Gastroesophageal sphincter (tissue), 3 donors: ENCODE measurements around the gene ROBO1.

ENCODE experiments used
- EP300 ChIP-seq: sonication (generic); formaldehyde crosslinking; IDR thresholded peaks from one replicate; pipeline ENCODE4 v1.6.1; 2017; ENCODE audit warnings: antibody characterized with exemption, mild to moderate bottlenecking
- POLR2AphosphoS5 ChIP-seq: sonication (generic); formaldehyde crosslinking; IDR thresholded peaks from one replicate; pipeline ENCODE4 v1.6.1; 2017; ENCODE audit warnings: antibody characterized with exemption
- TF ChIP-seq, protein P1 (sequence below), 4 experiments: fragments of 200-600 bp in 2 of 4; fragments of 450-650 bp in 2 of 4; sonication (generic) in 1 of 4; IDR thresholded peaks; one replicate each; pipeline ENCODE4 v1.5.1; 2017 to 2019; ENCODE audit warnings: antibody characterized with exemption in 4 of 4, mild to moderate bottlenecking in 2 of 4, moderate library complexity in 2 of 4

DNA sequence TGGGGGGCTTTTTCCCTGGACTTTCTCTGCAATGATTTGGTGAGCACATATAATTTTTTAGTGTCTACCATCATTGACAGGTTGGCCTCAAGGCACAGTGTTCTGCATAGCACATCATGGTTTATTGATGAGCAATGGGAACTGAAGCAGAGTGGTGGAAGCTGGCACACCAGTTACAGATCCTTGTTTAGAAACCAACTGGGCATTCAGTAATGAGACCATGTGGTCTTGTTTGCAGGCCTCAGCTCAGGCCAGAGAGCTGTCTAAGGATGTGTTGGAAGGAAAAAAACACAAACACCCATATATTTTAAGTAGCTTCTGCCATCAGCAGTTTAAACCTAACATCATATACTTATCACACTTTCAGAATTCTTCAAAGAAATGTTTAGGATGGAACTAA lies 610.6 kb downstream of the ROBO1 start:
- TF ChIP-seq EP300 = no peak
- TF ChIP-seq, protein P1, sequence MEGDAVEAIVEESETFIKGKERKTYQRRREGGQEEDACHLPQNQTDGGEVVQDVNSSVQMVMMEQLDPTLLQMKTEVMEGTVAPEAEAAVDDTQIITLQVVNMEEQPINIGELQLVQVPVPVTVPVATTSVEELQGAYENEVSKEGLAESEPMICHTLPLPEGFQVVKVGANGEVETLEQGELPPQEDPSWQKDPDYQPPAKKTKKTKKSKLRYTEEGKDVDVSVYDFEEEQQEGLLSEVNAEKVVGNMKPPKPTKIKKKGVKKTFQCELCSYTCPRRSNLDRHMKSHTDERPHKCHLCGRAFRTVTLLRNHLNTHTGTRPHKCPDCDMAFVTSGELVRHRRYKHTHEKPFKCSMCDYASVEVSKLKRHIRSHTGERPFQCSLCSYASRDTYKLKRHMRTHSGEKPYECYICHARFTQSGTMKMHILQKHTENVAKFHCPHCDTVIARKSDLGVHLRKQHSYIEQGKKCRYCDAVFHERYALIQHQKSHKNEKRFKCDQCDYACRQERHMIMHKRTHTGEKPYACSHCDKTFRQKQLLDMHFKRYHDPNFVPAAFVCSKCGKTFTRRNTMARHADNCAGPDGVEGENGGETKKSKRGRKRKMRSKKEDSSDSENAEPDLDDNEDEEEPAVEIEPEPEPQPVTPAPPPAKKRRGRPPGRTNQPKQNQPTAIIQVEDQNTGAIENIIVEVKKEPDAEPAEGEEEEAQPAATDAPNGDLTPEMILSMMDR (IDR thresholded peaks at IDR 0.05) = no peak
- TF ChIP-seq POLR2AphosphoS5 = no peak
